ENCODE measurements around the gene TMEM95.

- TF ChIP-seq POLR2AphosphoS5 (IDR thresholded peaks at IDR 0.05) (no peak), POLR2A (IDR thresholded peaks at IDR 0.05) (no peak), CTCF (IDR thresholded peaks at IDR 0.05) (no peak)
These were observed 22.8 kb upstream of the TMEM95 start for GRCh38 chr17:7332111-7332510.
